ENCODE data around the gene HIVEP1.

HIVEP1 gene

GRCh38 chr6:12096342-12096741, 84.2 kb downstream of the HIVEP1 start:
- TF ChIP-seq, protein P1, sequence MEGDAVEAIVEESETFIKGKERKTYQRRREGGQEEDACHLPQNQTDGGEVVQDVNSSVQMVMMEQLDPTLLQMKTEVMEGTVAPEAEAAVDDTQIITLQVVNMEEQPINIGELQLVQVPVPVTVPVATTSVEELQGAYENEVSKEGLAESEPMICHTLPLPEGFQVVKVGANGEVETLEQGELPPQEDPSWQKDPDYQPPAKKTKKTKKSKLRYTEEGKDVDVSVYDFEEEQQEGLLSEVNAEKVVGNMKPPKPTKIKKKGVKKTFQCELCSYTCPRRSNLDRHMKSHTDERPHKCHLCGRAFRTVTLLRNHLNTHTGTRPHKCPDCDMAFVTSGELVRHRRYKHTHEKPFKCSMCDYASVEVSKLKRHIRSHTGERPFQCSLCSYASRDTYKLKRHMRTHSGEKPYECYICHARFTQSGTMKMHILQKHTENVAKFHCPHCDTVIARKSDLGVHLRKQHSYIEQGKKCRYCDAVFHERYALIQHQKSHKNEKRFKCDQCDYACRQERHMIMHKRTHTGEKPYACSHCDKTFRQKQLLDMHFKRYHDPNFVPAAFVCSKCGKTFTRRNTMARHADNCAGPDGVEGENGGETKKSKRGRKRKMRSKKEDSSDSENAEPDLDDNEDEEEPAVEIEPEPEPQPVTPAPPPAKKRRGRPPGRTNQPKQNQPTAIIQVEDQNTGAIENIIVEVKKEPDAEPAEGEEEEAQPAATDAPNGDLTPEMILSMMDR (IDR thresholded peaks at IDR 0.05) = no peak

GRCh38 chr6:12097791-12098190, 85.7 kb downstream of the HIVEP1 start:
- TF ChIP-seq, protein P1 (IDR thresholded peaks at IDR 0.05) = no peak

DNA sequence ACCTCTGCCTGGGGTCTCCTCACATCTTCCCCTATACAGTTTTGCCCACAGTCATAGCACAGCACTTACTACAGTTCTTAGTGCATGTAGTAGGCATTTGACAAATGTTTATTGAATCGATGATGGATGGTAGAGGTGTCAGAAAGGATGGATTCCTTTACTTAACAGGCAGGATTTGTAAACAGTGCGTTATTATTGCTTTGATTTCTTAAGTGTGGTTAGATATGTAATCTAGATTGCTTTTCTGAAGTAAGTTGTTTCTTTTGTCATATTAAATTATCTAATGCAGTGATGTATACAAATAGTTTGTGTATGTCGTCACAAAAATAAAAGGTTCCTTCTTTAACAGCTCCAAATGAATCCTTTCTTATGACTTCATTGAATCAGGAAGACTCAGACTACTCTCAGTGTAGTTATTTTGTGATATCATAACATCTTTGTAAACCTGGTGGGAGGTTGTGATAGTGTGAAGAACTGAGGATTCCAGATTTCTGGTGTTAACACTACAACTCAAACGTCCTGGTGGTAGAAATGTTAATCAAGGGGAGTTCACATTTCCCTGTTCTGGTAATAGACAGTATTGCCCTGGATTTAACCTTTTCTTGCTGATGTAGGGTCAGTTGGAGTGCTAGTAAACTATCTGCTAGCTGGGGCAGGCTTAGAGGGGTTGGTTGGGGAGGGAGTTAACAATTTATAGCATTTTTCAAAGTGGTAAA, 87.7 kb downstream of the HIVEP1 start:
- TF ChIP-seq, protein P1 (IDR thresholded peaks at IDR 0.05) = no peak

- TF ChIP-seq, protein P1 (IDR thresholded peaks at IDR 0.05) = no peak
These were observed 88.9 kb downstream of the HIVEP1 start for GRCh38 chr6:12101048-12101447.

DNA sequence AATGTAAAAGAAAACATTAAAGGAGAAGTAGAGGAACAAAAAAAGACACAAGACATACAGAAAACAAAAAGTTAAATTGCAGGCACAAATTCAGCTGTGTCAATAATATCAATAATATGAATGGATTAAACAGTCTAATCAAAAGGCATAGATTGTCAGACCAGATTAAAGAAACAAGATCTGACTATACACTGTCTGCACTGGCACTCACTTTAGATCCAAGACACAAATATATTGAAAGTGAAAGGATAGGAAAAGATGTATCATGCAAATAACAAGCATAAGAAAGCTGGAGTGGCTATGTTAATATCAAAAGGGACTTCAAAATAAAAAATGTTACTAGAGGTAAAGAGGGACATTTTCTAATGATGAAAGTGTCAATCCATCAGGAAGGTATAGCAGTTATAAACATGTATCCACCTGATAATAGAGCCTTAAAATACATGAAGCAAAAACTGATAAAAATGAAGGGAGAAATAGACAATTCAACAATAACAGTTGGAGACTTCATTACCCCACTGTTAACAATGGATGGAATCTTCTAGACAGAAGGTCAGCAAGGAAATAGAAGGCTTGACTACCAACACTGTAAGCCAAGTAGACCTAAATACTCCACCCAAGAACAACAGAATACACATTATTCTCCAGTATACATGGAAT, 89.7 kb downstream of the HIVEP1 start:
- TF ChIP-seq, protein P1 (IDR thresholded peaks at IDR 0.05) = no peak

DNA sequence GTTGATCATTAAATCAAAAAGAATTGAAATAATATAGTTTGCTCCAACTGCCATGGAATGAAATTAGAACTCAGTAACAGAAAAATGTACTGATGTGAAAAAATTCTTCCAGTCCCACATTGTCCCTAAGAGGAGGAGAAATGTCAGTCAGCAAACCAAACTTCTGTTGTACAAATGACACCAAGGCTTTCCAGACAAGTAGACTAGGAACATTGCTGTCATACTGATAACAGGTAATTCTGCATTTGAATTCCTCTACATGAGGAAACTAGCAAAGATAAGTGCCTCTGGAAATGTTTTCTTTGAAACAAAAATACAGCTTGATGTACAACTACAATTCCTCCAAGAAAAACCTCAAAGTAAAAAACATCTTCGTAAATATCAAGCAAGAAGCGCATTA, 90.2 kb downstream of the HIVEP1 start:
- TF ChIP-seq, protein P1 (IDR thresholded peaks at IDR 0.05) = no peak

- TF ChIP-seq, protein P1 (IDR thresholded peaks at IDR 0.05) = no peak
These were observed 91.0 kb downstream of the HIVEP1 start for GRCh38 chr6:12103158-12103557.
